Measurements from ENCODE around the gene TMEM258.

DNA sequence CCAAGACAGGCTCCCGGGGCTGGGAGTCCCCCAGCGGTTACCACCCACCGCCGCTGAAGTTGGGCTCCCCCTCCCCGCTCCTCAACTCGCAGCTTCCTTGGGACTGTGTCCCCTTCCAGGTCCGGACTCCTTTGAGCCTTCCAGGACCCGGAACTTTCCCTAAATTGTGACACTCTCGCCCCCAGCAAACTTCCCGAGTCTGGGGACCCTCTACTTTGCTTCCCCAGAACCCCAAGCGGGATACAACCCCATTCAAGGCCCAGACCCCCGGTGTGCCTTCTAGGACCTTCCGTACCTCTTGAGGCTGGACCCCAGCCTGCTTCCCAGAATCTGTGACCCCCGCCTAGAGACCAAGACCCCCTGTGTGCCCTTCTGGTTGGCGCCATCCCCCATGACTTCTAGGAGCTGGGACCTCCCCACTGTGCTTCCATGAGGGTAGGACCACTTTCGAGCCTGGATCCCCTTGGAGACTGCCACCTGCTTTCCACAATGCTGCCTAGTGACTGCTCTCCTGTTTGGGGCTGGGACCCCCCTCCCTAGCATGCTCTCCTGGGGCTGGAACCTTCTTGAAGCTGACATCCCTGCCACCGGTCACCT, 39.4 kb downstream of the TMEM258 start:
- TF ChIP-seq EZH2phosphoT487 (IDR thresholded peaks at IDR 0.05; ENCODE audit: borderline replicate concordance, low read depth) (no peak), TAF1 (IDR thresholded peaks at IDR 0.05; ENCODE audit: borderline replicate concordance, low read depth, low read length) (no peak), CHD2 (IDR thresholded peaks at IDR 0.05; ENCODE audit: low read length, partially characterized antibody) (no peak), RAD21 (IDR thresholded peaks at IDR 0.05; ENCODE audit: low read length) (no peak), CTCF (IDR thresholded peaks at IDR 0.05) (no peak), RCOR1 (IDR thresholded peaks at IDR 0.05; ENCODE audit: low read length) (no peak)
- TF ChIP-seq, protein P1, sequence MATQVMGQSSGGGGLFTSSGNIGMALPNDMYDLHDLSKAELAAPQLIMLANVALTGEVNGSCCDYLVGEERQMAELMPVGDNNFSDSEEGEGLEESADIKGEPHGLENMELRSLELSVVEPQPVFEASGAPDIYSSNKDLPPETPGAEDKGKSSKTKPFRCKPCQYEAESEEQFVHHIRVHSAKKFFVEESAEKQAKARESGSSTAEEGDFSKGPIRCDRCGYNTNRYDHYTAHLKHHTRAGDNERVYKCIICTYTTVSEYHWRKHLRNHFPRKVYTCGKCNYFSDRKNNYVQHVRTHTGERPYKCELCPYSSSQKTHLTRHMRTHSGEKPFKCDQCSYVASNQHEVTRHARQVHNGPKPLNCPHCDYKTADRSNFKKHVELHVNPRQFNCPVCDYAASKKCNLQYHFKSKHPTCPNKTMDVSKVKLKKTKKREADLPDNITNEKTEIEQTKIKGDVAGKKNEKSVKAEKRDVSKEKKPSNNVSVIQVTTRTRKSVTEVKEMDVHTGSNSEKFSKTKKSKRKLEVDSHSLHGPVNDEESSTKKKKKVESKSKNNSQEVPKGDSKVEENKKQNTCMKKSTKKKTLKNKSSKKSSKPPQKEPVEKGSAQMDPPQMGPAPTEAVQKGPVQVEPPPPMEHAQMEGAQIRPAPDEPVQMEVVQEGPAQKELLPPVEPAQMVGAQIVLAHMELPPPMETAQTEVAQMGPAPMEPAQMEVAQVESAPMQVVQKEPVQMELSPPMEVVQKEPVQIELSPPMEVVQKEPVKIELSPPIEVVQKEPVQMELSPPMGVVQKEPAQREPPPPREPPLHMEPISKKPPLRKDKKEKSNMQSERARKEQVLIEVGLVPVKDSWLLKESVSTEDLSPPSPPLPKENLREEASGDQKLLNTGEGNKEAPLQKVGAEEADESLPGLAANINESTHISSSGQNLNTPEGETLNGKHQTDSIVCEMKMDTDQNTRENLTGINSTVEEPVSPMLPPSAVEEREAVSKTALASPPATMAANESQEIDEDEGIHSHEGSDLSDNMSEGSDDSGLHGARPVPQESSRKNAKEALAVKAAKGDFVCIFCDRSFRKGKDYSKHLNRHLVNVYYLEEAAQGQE (IDR thresholded peaks at IDR 0.05; ENCODE audit: low read depth, low read length), result no peak

Measured in SK-N-SH (cell line).